B cell (primary cell): ENCODE results near the gene CLDN11. TPM values are rescaled to one million over a fixed set of nuclear protein-coding genes. Genes with fewer than 3 reads are reported as not detected.

ENCODE experiments used
- ATAC-seq: fragments of 200-7000 bp; cut with Tn5 transposase; one replicate; pipeline ENCODE4 v1.10.0; 2021; ENCODE audit warnings: low read depth, mild to moderate bottlenecking, moderate number of reproducible peaks, moderate library complexity
- CTCF ChIA-PET: fragments of 350-600 bp; sonication (Branson Sonifier 250); formaldehyde crosslinking; loops from one replicate; lab custom pipeline; 2021; ENCODE audit warnings: antibody characterized with exemption, inconsistent platforms; lab: Charles Lee
- POLR2A ChIA-PET: fragments of 350-600 bp; sonication (Branson Sonifier 250); formaldehyde crosslinking; loops from one replicate; lab custom pipeline; 2021; ENCODE audit warnings: antibody characterized with exemption; lab: Charles Lee
- DNase-seq: peaks from one replicate; pipeline ENCODE4 v3.0.0; 2013
- H2AFZ ChIP-seq: 2 replicates; pipeline ENCODE4 v1.6.1; 2012; ENCODE audit warnings: mild to moderate bottlenecking, low read depth, low read length; ENCODE audit not compliant: insufficient read depth, poor library complexity, severe bottlenecking
- H3K27ac ChIP-seq, 2 donors: 1 replicate in 1 of 2; 2 replicates in 1 of 2; pipeline ENCODE4 v1.5.1; 2012 to 2013; ENCODE audit warnings: low read length in 2 of 2, mild to moderate bottlenecking in 2 of 2, moderate library complexity in 1 of 2
- H3K27me3 ChIP-seq, 4 experiments: fragments of 200-600 bp in 1 of 4; sonication (generic) in 1 of 4; replicated peaks in 1 of 4; 1 replicate in 2 of 4; 2 replicates in 2 of 4; pipeline versions ENCODE4 v1.6.1 to v1.7.0; 2013 to 2016; ENCODE audit warnings: low read length in 3 of 4, mild to moderate bottlenecking in 2 of 4, mixed read lengths in 1 of 4, moderate library complexity in 1 of 4; ENCODE audit not compliant: insufficient read depth in 4 of 4, control insufficient read depth in 3 of 4; ENCODE audit errors: control extremely low read depth in 1 of 4
- H3K36me3 ChIP-seq, 2 experiments: replicated peaks in 1 of 2; 1 replicate in 1 of 2; 2 replicates in 1 of 2; pipeline versions ENCODE4 v1.6.1 to v1.7.1; 2013; ENCODE audit warnings: low read length in 1 of 2; ENCODE audit not compliant: insufficient read depth in 2 of 2, control insufficient read depth in 1 of 2; ENCODE audit errors: control extremely low read depth in 1 of 2, extremely low read depth in 1 of 2
- H3K4me1 ChIP-seq, 2 donors: fragments of 200-600 bp in 1 of 2; sonication (generic) in 1 of 2; 1 replicate in 1 of 2; 2 replicates in 1 of 2; pipeline versions ENCODE4 v1.5.1 to v1.6.1; 2013 to 2017; ENCODE audit warnings: low read length in 2 of 2; ENCODE audit not compliant: control insufficient read depth in 2 of 2, insufficient read depth in 2 of 2
- H3K4me2 ChIP-seq: replicated peaks from 2 replicates; pipeline ENCODE3; 2012; ENCODE audit warnings: mild to moderate bottlenecking, low read depth, low read length; ENCODE audit not compliant: poor library complexity, severe bottlenecking
- H3K4me3 ChIP-seq, 5 experiments: fragments of 200-600 bp in 1 of 5; sonication (generic) in 1 of 5; 1 replicate in 3 of 5; 2 replicates in 2 of 5; pipeline versions ENCODE4 v1.5.1 to v1.7.0; 2011 to 2016; ENCODE audit warnings: low read length in 4 of 5, mild to moderate bottlenecking in 4 of 5, low read depth in 2 of 5, control low read depth in 1 of 5, moderate library complexity in 1 of 5; ENCODE audit not compliant: insufficient read depth in 1 of 5; ENCODE audit errors: control extremely low read depth in 1 of 5, extremely low read depth in 1 of 5
- H3K79me2 ChIP-seq: fragments of 200-600 bp; sonication (generic); one replicate; pipeline ENCODE4 v1.6.0; 2016; ENCODE audit warnings: low read length; ENCODE audit not compliant: control insufficient read depth, insufficient read depth
- H3K9ac ChIP-seq: fragments of 200-600 bp; sonication (generic); 2 replicates; pipeline ENCODE4 v1.6.1; 2017; ENCODE audit warnings: mild to moderate bottlenecking, low read length, moderate library complexity
- H3K9me3 ChIP-seq, 3 donors: one replicate each; pipeline versions ENCODE4 v1.6.1 to v1.7.1; 2013; ENCODE audit warnings: low read length in 2 of 3; ENCODE audit not compliant: control insufficient read depth in 2 of 3, insufficient read depth in 1 of 3; ENCODE audit errors: control extremely low read depth in 1 of 3
- H4K20me1 ChIP-seq: 2 replicates; pipeline ENCODE4 v1.6.0; 2012; ENCODE audit warnings: mild to moderate bottlenecking, low read length; ENCODE audit not compliant: insufficient read depth, control insufficient read depth, poor library complexity, severe bottlenecking
- H3K27ac Mint-ChIP-seq: one replicate; pipeline ENCODE4 v1.8.0; 2021; ENCODE audit warnings: mixed read lengths
- H3K27me3 Mint-ChIP-seq: one replicate; pipeline ENCODE4 v1.8.0; 2021; ENCODE audit warnings: mixed read lengths
- H3K4me1 Mint-ChIP-seq: one replicate; pipeline ENCODE4 v1.8.0; 2021; ENCODE audit warnings: mixed read lengths
- H3K4me3 Mint-ChIP-seq: one replicate; pipeline ENCODE4 v1.8.0; 2021; ENCODE audit warnings: mixed read lengths
- H3K9me3 Mint-ChIP-seq: one replicate; pipeline ENCODE4 v1.8.0; 2022; ENCODE audit warnings: mixed read lengths; ENCODE audit not compliant: insufficient read depth
- CTCF ChIP-seq: fragments of 200-600 bp; IDR thresholded peaks from one replicate; pipeline ENCODE4 v1.8.0; 2022; ENCODE audit warnings: antibody characterized with exemption, mild to moderate bottlenecking
- EZH2 ChIP-seq: IDR thresholded peaks from 2 replicates; pipeline ENCODE4 v1.6.1; 2012; ENCODE audit warnings: borderline replicate concordance, low read depth, mild to moderate bottlenecking, moderate library complexity, low read length; ENCODE audit not compliant: insufficient read depth, poor library complexity, severe bottlenecking
- WGBS: methylation state at CpG from one replicate; pipeline ENCODE4 v1.1.5; 2013; ENCODE audit warnings: missing lambda C conversion rate; ENCODE audit not compliant: insufficient coverage; 5-methylcytosine and 5-hydroxymethylcytosine counted together
- intact Hi-C: fragments of 100-400 bp; cut with micrococcal nuclease; formaldehyde crosslinking; loops from one replicate; pipeline ENCODE4 v1.10.0; 2022
- polyA plus RNA-seq: library from polyadenylated mRNA; depleted of rRNA; stranded (reverse); fragments of >200 nt; gene quantifications from 2 replicates; pipeline ENCODE4 v1.2.3, GENCODE V29; 2012
- total RNA-seq, 2 donors: library from RNA; stranded (reverse); fragments of 120-200 nt in 1 of 2; gene quantifications; 1 replicate in 1 of 2; 2 replicates in 1 of 2; pipeline versions ENCODE4 v1.2.3 to v1.2.4, GENCODE V29; 2013 to 2022

The CLDN11 gene
- total and polyA plus RNA-seq, 2 donors (not counting 1 experiment from before 2014, with no cell fraction given): 0.25 to 0.52 TPM

GRCh38 chr3:170480111-170480510 is 61.4 kb downstream of the CLDN11 start:
- intact Hi-C loops: no loop called here
- Histone ChIP-seq H3K27ac (no peak overlapping the region), H3K4me2 (no peak overlapping the region), H3K9me3 (no peaks in the 10 kb centered on the region), H3K4me3 (no peak overlapping the region), H3K36me3 (no peaks in the 10 kb centered on the region), H3K27me3 (peaks cover 0 to 9% (median 1%) of the 10 kb centered on the region in 4 experiments), H3K9ac (no peak overlapping the region), H4K20me1 (no peaks in the 10 kb centered on the region), H3K79me2 (no peaks in the 10 kb centered on the region), H3K4me1 (no peaks in the 10 kb centered on the region), H2AFZ (no peak overlapping the region)
- Mint-ChIP-seq H3K9me3 (no peaks in the 10 kb centered on the region), H3K4me3 (no peak overlapping the region), H3K27ac (no peak overlapping the region), H3K27me3 (peaks cover 40% of the 10 kb centered on the region), H3K4me1 (no peaks in the 10 kb centered on the region)
- ChIA-PET POLR2A (no interaction called here), CTCF (no interaction called here)
- ATAC-seq: no peak
- 97% methylated on average over 3 of the region's 4 CpGs for WGBS
- DNase-seq: no peak
- TF ChIP-seq EZH2 (no peak), CTCF (no peak)

GRCh38 chr3:170482199-170482598 is 63.5 kb downstream of the CLDN11 start:
- TF ChIP-seq CTCF: no peak
- H3K4me2 ChIP-seq: no peak overlapping the region
- H2AFZ ChIP-seq: no peak overlapping the region
- H3K36me3 ChIP-seq: no peaks in the 10 kb centered on the region
- ChIA-PET CTCF (no interaction called here), POLR2A (no interaction called here)
- H3K4me1 Mint-ChIP-seq: no peaks in the 10 kb centered on the region
- no peaks in the 10 kb centered on the region for H3K79me2 ChIP-seq
- H3K9me3 Mint-ChIP-seq: no peaks in the 10 kb centered on the region
- no peak for ATAC-seq
- no peak overlapping the region for H3K4me3 ChIP-seq
- H3K27me3 Mint-ChIP-seq: peaks cover 37% of the 10 kb centered on the region
- intact Hi-C loops: no loop called here
- no peaks in the 10 kb centered on the region for H3K4me1 ChIP-seq
- no peaks in the 10 kb centered on the region for H4K20me1 ChIP-seq
- peaks cover 0 to 9% (median 4%) of the 10 kb centered on the region in 4 experiments for H3K27me3 ChIP-seq
- H3K4me3 Mint-ChIP-seq: no peak overlapping the region
- DNase-seq: no peak
- H3K27ac Mint-ChIP-seq: no peak overlapping the region
- no peak overlapping the region for H3K27ac ChIP-seq
- no peak overlapping the region for H3K9ac ChIP-seq
- WGBS: 59% methylated on average over 2 of the region's 4 CpGs
- no peaks in the 10 kb centered on the region for H3K9me3 ChIP-seq
